Endothelial cell of umbilical vein (primary cell): Measurements from ENCODE around the gene HSD17B7. TPM values are rescaled to one million over a fixed set of nuclear protein-coding genes. Genes with fewer than 3 reads are reported as not detected.
"Not testable (repeated sequence)": the region's sequence is repeated elsewhere in the genome, so short reads cannot be mapped to it uniquely, and the experiment has no call there.

Experiments used
- BruUV-seq: library from RNA; stranded (reverse); fragments of 400-500 nt; replicated peaks from 2 replicates; lab custom pipeline; 2021; lab: Mats Ljungman, UMichigan
- CTCF ChIA-PET: fragments of 300-600, 350-600 bp; sonication (Branson Sonifier 250); formaldehyde crosslinking; loops from one replicate; lab custom pipeline; 2021; ENCODE audit warnings: antibody characterized with exemption, inconsistent platforms; lab: Charles Lee
- POLR2A ChIA-PET: fragments of 300-600, 350-600 bp; sonication (Branson Sonifier 250); formaldehyde crosslinking; loops from one replicate; lab custom pipeline; 2021; ENCODE audit warnings: antibody characterized with exemption, inconsistent platforms; lab: Charles Lee
- DNase-seq: peaks from one replicate; pipeline ENCODE4 v3.0.0-alpha.2; 2011; ENCODE audit warnings: low read depth, low spot score
- FAIRE-seq: peaks from 2 replicates; lab custom pipeline; 2011; peaks lifted over from hg19 to GRCh38; lab: Jason Lieb, UNC
- H2AFZ ChIP-seq: 2 replicates; pipeline ENCODE4 v1.6.0; 2012; ENCODE audit warnings: low read depth, low read length, control low read depth, inconsistent platforms
- H3K27ac ChIP-seq: 2 replicates; pipeline ENCODE4 v1.5.1; 2011; ENCODE audit warnings: low read depth, mild to moderate bottlenecking, control low read depth, low read length, moderate library complexity; ENCODE audit not compliant: insufficient read depth
- H3K27me3 ChIP-seq, 2 experiments: 2 replicates each; pipeline versions ENCODE4 v1.6.0 to v1.6.1; 2011; ENCODE audit warnings: low read length in 2 of 2, mixed read lengths in 1 of 2; ENCODE audit not compliant: control insufficient read depth in 2 of 2, insufficient read depth in 2 of 2
- H3K36me3 ChIP-seq, 2 experiments: 2 replicates in 1 of 2; 3 replicates in 1 of 2; pipeline ENCODE4 v1.5.1; 2011; ENCODE audit warnings: low read length in 2 of 2, mild to moderate bottlenecking in 1 of 2, moderate library complexity in 1 of 2; ENCODE audit not compliant: control insufficient read depth in 2 of 2, insufficient read depth in 2 of 2; ENCODE audit errors: extremely low read depth in 1 of 2
- H3K4me1 ChIP-seq: 3 replicates; pipeline ENCODE4 v1.5.1; 2011; ENCODE audit warnings: mild to moderate bottlenecking, low read length; ENCODE audit not compliant: control insufficient read depth, insufficient read depth; ENCODE audit errors: extremely low read depth
- H3K4me2 ChIP-seq: 2 replicates; pipeline ENCODE4 v1.6.1; 2011; ENCODE audit warnings: low read length, control low read depth, mixed read lengths; ENCODE audit not compliant: insufficient read depth
- H3K4me3 ChIP-seq, 3 experiments: fragments of 200-600 bp in 1 of 3; sonication (generic), shearing (Covaris generic) in 1 of 3; replicated peaks in 1 of 3; 2 replicates each; pipeline ENCODE4 v1.5.1; 2011 to 2016; ENCODE audit warnings: control low read depth in 3 of 3, low read length in 3 of 3, mild to moderate bottlenecking in 2 of 3, inconsistent platforms in 1 of 3, low read depth in 1 of 3, moderate library complexity in 1 of 3; ENCODE audit not compliant: insufficient read depth in 1 of 3
- H3K79me2 ChIP-seq: 2 replicates; pipeline ENCODE4 v1.6.0; 2012; ENCODE audit warnings: low read length, inconsistent platforms; ENCODE audit not compliant: control insufficient read depth, insufficient read depth
- H3K9ac ChIP-seq: replicated peaks from 2 replicates; pipeline ENCODE3; 2011; ENCODE audit warnings: low read length, control low read depth; ENCODE audit not compliant: insufficient read depth; ENCODE audit errors: extremely low read depth
- H3K9me1 ChIP-seq: replicated peaks from 3 replicates; pipeline ENCODE4 v1.6.0; 2011; ENCODE audit warnings: mild to moderate bottlenecking, low read length; ENCODE audit not compliant: control insufficient read depth, insufficient read depth; ENCODE audit errors: extremely low read depth
- H3K9me3 ChIP-seq: replicated peaks from 2 replicates; pipeline ENCODE4 v1.5.1; 2012; ENCODE audit warnings: low read length, inconsistent platforms; ENCODE audit not compliant: control insufficient read depth, insufficient read depth
- H4K20me1 ChIP-seq: replicated peaks from 2 replicates; pipeline ENCODE3; 2011; ENCODE audit warnings: mild to moderate bottlenecking, low read length; ENCODE audit not compliant: control insufficient read depth, insufficient read depth; ENCODE audit errors: extremely low read depth
- POLR2A ChIP-seq: IDR thresholded peaks from 2 replicates; pipeline ENCODE4 v1.6.1; 2012; ENCODE audit warnings: low read depth, mild to moderate bottlenecking, control low read depth, low read length
- POLR2AphosphoS5 ChIP-seq: IDR thresholded peaks from 2 replicates; pipeline ENCODE4 v1.6.1; 2012; ENCODE audit warnings: low read depth, mild to moderate bottlenecking, control low read depth, low read length, moderate library complexity; ENCODE audit not compliant: insufficient read depth
- dilution Hi-C: fragments of 300-500 bp; cut with MboI; formaldehyde crosslinking; loops from one replicate; pipeline ENCODE4 v1.15.0; 2019; ENCODE audit warnings: low sequenced_read_pairs; ENCODE audit not compliant: extremely low pct_ligation_motif_present
- intact Hi-C: fragments of 100-400 bp; cut with micrococcal nuclease; formaldehyde crosslinking; loops from one replicate; pipeline ENCODE4 v1.10.0; 2022
- polyA plus RNA-seq, 4 experiments: library from polyadenylated mRNA; depleted of rRNA in 3 of 4; stranded (reverse) in 3 of 4; unstranded in 1 of 4; fragments of >200 nt; gene quantifications; 2 replicates each; pipeline versions ENCODE4 v1.2.1 to v1.2.3, GENCODE V29; 2011 to 2012; ENCODE audit warnings: missing spikeins in 1 of 4
- total RNA-seq: library from RNA; stranded (reverse); gene quantifications from 2 replicates; pipeline ENCODE4 v1.2.3, GENCODE V29; 2021

The HSD17B7 gene
- total and polyA plus RNA-seq, 2 donors (not counting 3 experiments of a cell fraction or from before 2014, with no cell fraction given): 17.7 to 26.6 TPM

- intact Hi-C loops: no loop called here
- BruUV-seq: no TSS peak
Measured at GRCh38 chr1:162782671-162783070, 7.8 kb upstream of the HSD17B7 start.

DNA sequence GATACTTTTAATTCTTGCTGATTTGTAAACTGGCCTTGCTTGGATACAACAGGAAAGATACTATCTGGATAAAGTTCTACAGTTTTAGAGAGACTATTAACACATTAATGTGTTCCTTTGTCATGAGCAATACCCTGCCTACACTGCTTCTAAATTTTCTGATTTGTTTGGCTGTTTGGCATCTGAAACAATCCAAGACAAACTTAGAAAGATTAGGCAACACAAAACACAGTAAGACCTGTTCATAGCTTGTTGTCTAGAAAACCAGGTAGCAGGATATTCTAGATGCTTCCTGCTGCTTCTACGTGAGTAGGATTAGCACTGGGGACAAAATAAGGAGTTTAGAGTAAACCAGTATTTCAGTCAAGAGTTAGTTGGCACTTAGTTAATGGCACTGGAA lies 5.6 kb upstream of the HSD17B7 start:
- intact Hi-C loops, CTCF ChIA-PET: not testable (repeated sequence)

More at GRCh38 chr1:162782671-162783070, 7.8 kb upstream of the HSD17B7 start:
- H3K4me3 ChIP-seq: no peak overlapping the region
- no peak overlapping the region for H2AFZ ChIP-seq
- CTCF ChIA-PET: no interaction called here
- H3K36me3 ChIP-seq: peaks cover 3 to 7% of the 10 kb centered on the region in 2 experiments
- H3K9ac ChIP-seq: no peak overlapping the region
- no peak overlapping the region for H3K4me2 ChIP-seq
- H3K27me3 ChIP-seq: no peaks in the 10 kb centered on the region
- H3K9me1 ChIP-seq: no peaks in the 10 kb centered on the region
- no peaks in the 10 kb centered on the region for H4K20me1 ChIP-seq
- FAIRE-seq (no peak), DNase-seq (no peak)
- no peak overlapping the region for H3K27ac ChIP-seq
- TF ChIP-seq POLR2A: no peak
- no peak for TF ChIP-seq POLR2AphosphoS5
- no peaks in the 10 kb centered on the region for H3K9me3 ChIP-seq
- POLR2A ChIA-PET: no interaction called here
- H3K4me1 ChIP-seq: no peaks in the 10 kb centered on the region
- no peaks in the 10 kb centered on the region for H3K79me2 ChIP-seq
- dilution Hi-C loops: no loop called here

GRCh38 chr1:162788783-162789182 lies 1.7 kb upstream of the HSD17B7 start:
- H3K4me3 ChIP-seq, H3K79me2 ChIP-seq, H3K9me3 ChIP-seq, DNase-seq, H3K4me2 ChIP-seq, POLR2A ChIA-PET, intact Hi-C loops, CTCF ChIA-PET, H3K27ac ChIP-seq, H2AFZ ChIP-seq, FAIRE-seq, H3K27me3 ChIP-seq, H3K9me1 ChIP-seq, BruUV-seq, H4K20me1 ChIP-seq, H3K4me1 ChIP-seq, dilution Hi-C loops, H3K9ac ChIP-seq, H3K36me3 ChIP-seq: not testable (repeated sequence)

More for the DNA sequence above, 5.6 kb upstream of the HSD17B7 start:
- BruUV-seq, DNase-seq, H3K4me1 ChIP-seq, H3K9me3 ChIP-seq, dilution Hi-C loops, H3K9ac ChIP-seq, H3K27ac ChIP-seq, FAIRE-seq, H3K9me1 ChIP-seq, H3K36me3 ChIP-seq, H3K79me2 ChIP-seq, POLR2A ChIA-PET, H3K4me3 ChIP-seq, H4K20me1 ChIP-seq, H3K27me3 ChIP-seq, H3K4me2 ChIP-seq, H2AFZ ChIP-seq: not testable (repeated sequence)

DNA sequence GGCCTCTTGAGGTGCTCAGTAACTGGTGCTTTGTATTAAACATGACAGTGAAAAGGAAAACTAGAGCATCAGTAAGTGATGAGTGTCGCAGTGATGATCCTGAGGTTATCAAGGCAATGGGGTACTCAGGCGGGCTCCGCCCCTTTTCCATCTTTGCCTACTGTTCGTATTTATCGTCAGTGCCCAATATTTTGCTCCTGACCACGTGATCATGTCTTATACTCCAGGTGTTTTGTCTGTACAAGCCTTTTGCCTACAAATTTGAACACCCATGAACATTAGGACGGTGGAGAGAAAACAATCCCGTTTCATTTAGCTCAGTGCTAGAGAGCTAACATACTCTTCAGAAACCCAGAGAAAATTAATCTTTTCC lies 469 bp downstream of the HSD17B7 start:
- DNase-seq (peak; percentile 21), FAIRE-seq (peak; percentile 68)
- Histone ChIP-seq H3K4me2 (peak overlapping the region; percentile 51), H3K27ac (peak overlapping the region; percentile 68), H3K4me3 (peak overlapping the region; percentile 29 to 65 (median 47))
- H3K36me3 ChIP-seq, dilution Hi-C loops, intact Hi-C loops, POLR2A ChIA-PET, CTCF ChIA-PET, H3K79me2 ChIP-seq, H3K4me1 ChIP-seq, H3K9me3 ChIP-seq, H2AFZ ChIP-seq, H3K9ac ChIP-seq, H3K9me1 ChIP-seq, H4K20me1 ChIP-seq, H3K27me3 ChIP-seq: not testable (repeated sequence)
- TSS peak; percentile 84 for BruUV-seq
